GM23338 (cell line): ENCODE results near the gene LDHB. TPM values are rescaled to one million over a fixed set of nuclear protein-coding genes. Genes with fewer than 3 reads are reported as not detected.

Source experiments
- ATAC-seq: fragments of 200-7000 bp; cut with Tn5 transposase; 3 replicates; pipeline ENCODE4 v1.9.1; 2020
- DNase-seq: peaks from one replicate; pipeline ENCODE4 v3.0.0-alpha.2; 2015; ENCODE audit warnings: low spot score
- H2AFZ ChIP-seq: fragments of 200-600 bp; sonication (generic); 2 replicates; pipeline ENCODE4 v1.8.0; 2016; ENCODE audit warnings: antibody characterized with exemption, mild to moderate bottlenecking, moderate library complexity
- H3F3A ChIP-seq: fragments of 200-600 bp; sonication (generic); replicated peaks from 2 replicates; pipeline ENCODE4 v1.8.0; 2017; ENCODE audit warnings: antibody characterized with exemption, mixed run types, low read depth
- H3K27ac ChIP-seq: fragments of 200-600 bp; sonication (generic); 2 replicates; pipeline ENCODE4 v1.6.1; 2016; ENCODE audit warnings: low read depth
- H3K27me3 ChIP-seq: fragments of 200-600 bp; sonication (generic); 2 replicates; pipeline ENCODE4 v1.8.0; 2016; ENCODE audit warnings: mild to moderate bottlenecking, mixed run types, moderate library complexity; ENCODE audit not compliant: insufficient read depth
- H3K36me3 ChIP-seq: fragments of 200-600 bp; sonication (generic); 2 replicates; pipeline ENCODE4 v1.8.0; 2016; ENCODE audit warnings: mild to moderate bottlenecking; ENCODE audit not compliant: insufficient read depth
- H3K4me1 ChIP-seq: fragments of 200-600 bp; sonication (generic); 2 replicates; pipeline ENCODE4 v1.8.0; 2016; ENCODE audit warnings: mild to moderate bottlenecking, moderate library complexity; ENCODE audit not compliant: insufficient read depth
- H3K4me2 ChIP-seq: fragments of 200-600 bp; sonication (generic); 2 replicates; pipeline ENCODE4 v1.7.1; 2017; ENCODE audit warnings: mixed run types
- H3K4me3 ChIP-seq: fragments of 200-600 bp; sonication (generic); 2 replicates; pipeline ENCODE4 v1.6.1; 2016; ENCODE audit warnings: mixed run types
- H3K79me2 ChIP-seq: fragments of 200-600 bp; sonication (generic); replicated peaks from 2 replicates; pipeline ENCODE4 v1.8.0; 2017; ENCODE audit warnings: mild to moderate bottlenecking; ENCODE audit not compliant: insufficient read depth
- H3K9me2 ChIP-seq: fragments of 200-600 bp; sonication (generic); 2 replicates; pipeline ENCODE4 v1.8.0; 2017; ENCODE audit not compliant: insufficient read depth
- H4K20me1 ChIP-seq: fragments of 200-600 bp; sonication (generic); replicated peaks from 2 replicates; pipeline ENCODE4 v1.8.0; 2017; ENCODE audit warnings: mild to moderate bottlenecking; ENCODE audit not compliant: insufficient read depth
- H3K27ac Mint-ChIP-seq: 2 replicates; pipeline ENCODE4 v1.8.0; 2020; ENCODE audit warnings: inconsistent platforms, mild to moderate bottlenecking, moderate library complexity, mixed read lengths
- H3K27me3 Mint-ChIP-seq: 3 replicates; pipeline ENCODE4 v1.8.0; 2022; ENCODE audit warnings: low read depth, mild to moderate bottlenecking, moderate library complexity, mixed read lengths, inconsistent platforms; ENCODE audit not compliant: insufficient read depth, poor library complexity
- H3K36me3 Mint-ChIP-seq: 3 replicates; pipeline ENCODE4 v1.8.0; 2021; ENCODE audit warnings: low read depth, mild to moderate bottlenecking, inconsistent platforms, moderate library complexity, mixed read lengths
- H3K4me1 Mint-ChIP-seq: 3 replicates; pipeline ENCODE4 v1.8.0; 2020; ENCODE audit warnings: mild to moderate bottlenecking, inconsistent platforms, mixed read lengths
- H3K4me3 Mint-ChIP-seq: 3 replicates; pipeline ENCODE4 v1.8.0; 2021; ENCODE audit warnings: moderate library complexity, mild to moderate bottlenecking, inconsistent platforms, mixed read lengths
- H3K9me3 Mint-ChIP-seq: 3 replicates; pipeline ENCODE4 v1.8.0; 2020; ENCODE audit warnings: moderate library complexity, mild to moderate bottlenecking, inconsistent platforms, mixed read lengths
- CREB1 ChIP-seq: fragments of 250-450 bp; sonication (Bioruptor Pico); IDR thresholded peaks from 2 replicates; pipeline ENCODE4 v1.5.0; 2020; ENCODE audit warnings: low read depth, mild to moderate bottlenecking, moderate library complexity
- CTCF ChIP-seq, 2 experiments: fragments of 200-600 bp in 1 of 2; sonication (generic) in 1 of 2; conservative IDR thresholded peaks; 2 replicates each; pipeline versions ENCODE4 v1.5.1 to v1.6.1; 2016 to 2017; ENCODE audit warnings: antibody characterized with exemption in 2 of 2, low read depth in 2 of 2, mild to moderate bottlenecking in 2 of 2, moderate library complexity in 1 of 2
- ETS1 ChIP-seq: IDR thresholded peaks from 2 replicates; pipeline ENCODE4 v1.6.1; 2016; ENCODE audit warnings: antibody characterized with exemption
- EZH2 ChIP-seq: fragments of 200-600 bp; sonication (generic); IDR thresholded peaks from one replicate; pipeline ENCODE4 v1.8.0; 2017; ENCODE audit warnings: antibody characterized with exemption, mild to moderate bottlenecking, low read depth; ENCODE audit not compliant: unreplicated experiment
- EZH2phosphoT487 ChIP-seq: fragments of 200-600 bp; sonication (generic); IDR thresholded peaks from one replicate; pipeline ENCODE4 v1.8.1; 2018; ENCODE audit warnings: antibody characterized with exemption; ENCODE audit not compliant: unreplicated experiment
- JUNB ChIP-seq: IDR thresholded peaks from one replicate; pipeline ENCODE4 v1.6.1; 2016; ENCODE audit warnings: antibody characterized with exemption; ENCODE audit not compliant: unreplicated experiment
- NANOG ChIP-seq: IDR thresholded peaks from 2 replicates; pipeline ENCODE4 v1.6.1; 2016; ENCODE audit warnings: antibody characterized with exemption, borderline replicate concordance
- POLR2AphosphoS5 ChIP-seq: IDR thresholded peaks from 2 replicates; pipeline ENCODE4 v1.6.1; 2016; ENCODE audit warnings: antibody characterized with exemption, low read depth
- REST ChIP-seq: IDR thresholded peaks from one replicate; pipeline ENCODE4 v1.6.1; 2018; ENCODE audit warnings: antibody characterized with exemption; ENCODE audit not compliant: unreplicated experiment
- STAT1 ChIP-seq: IDR thresholded peaks from one replicate; pipeline ENCODE4 v1.6.1; 2016; ENCODE audit warnings: antibody characterized with exemption; ENCODE audit not compliant: unreplicated experiment
- ZNF114 ChIP-seq: fragments of 250-450 bp; sonication (Bioruptor Pico); IDR thresholded peaks from 2 replicates; pipeline ENCODE4 v1.5.0; 2020; ENCODE audit warnings: mild to moderate bottlenecking, moderate library complexity
- ZNF331 ChIP-seq: fragments of 250-450 bp; sonication (Bioruptor Pico); IDR thresholded peaks from 2 replicates; pipeline ENCODE4 v1.5.0; 2020; ENCODE audit warnings: low read depth, mild to moderate bottlenecking, moderate library complexity
- ZNF462 ChIP-seq: fragments of 250-450 bp; sonication (Bioruptor Pico); IDR thresholded peaks from 2 replicates; pipeline ENCODE4 v1.5.0; 2020; ENCODE audit warnings: mild to moderate bottlenecking, moderate library complexity
- polyA plus RNA-seq: library from polyadenylated mRNA; unstranded; fragments of >200 nt; fragmentation: Nextera tagmentation; extraction: Ambion mirVana; gene quantifications from 2 replicates; pipeline ENCODE4 v1.2.1, GENCODE V29; 2016
- total RNA-seq: library from RNA; depleted of rRNA; stranded (reverse); fragments of >200 nt; shearing (Covaris generic); gene quantifications from 2 replicates; pipeline ENCODE4 v1.2.3, GENCODE V29; 2014

Gene LDHB
- total and polyA plus RNA-seq, 2 experiments from 2014 or later = 1,537 to 1,990 TPM

GRCh38 chr12:21615431-21615830 lies 42.2 kb downstream of the LDHB start:
- no peaks in the 10 kb centered on the region for H3K36me3 Mint-ChIP-seq
- Histone ChIP-seq H3K36me3 (no peaks in the 10 kb centered on the region), H3K9me2 (no peaks in the 10 kb centered on the region), H3K4me3 (no peak overlapping the region), H3K27me3 (no peaks in the 10 kb centered on the region), H4K20me1 (no peaks in the 10 kb centered on the region), H3K79me2 (no peaks in the 10 kb centered on the region), H3K4me2 (no peak overlapping the region), H2AFZ (no peak overlapping the region), H3K4me1 (no peaks in the 10 kb centered on the region), H3K27ac (no peak overlapping the region), H3F3A (no peaks in the 10 kb centered on the region)
- no peaks in the 10 kb centered on the region for H3K4me1 Mint-ChIP-seq
- H3K27ac Mint-ChIP-seq = no peak overlapping the region
- H3K9me3 Mint-ChIP-seq = no peaks in the 10 kb centered on the region; the same call in 2 of the 3 replicates
- H3K27me3 Mint-ChIP-seq = no peaks in the 10 kb centered on the region
- no peak for ATAC-seq
- no peak for TF ChIP-seq CTCF (conservative IDR thresholded peaks at IDR 0.05; ENCODE audit: low read depth in 2 of 2)
- no peak for TF ChIP-seq STAT1
- TF ChIP-seq JUNB = no peak
- no peak for TF ChIP-seq EZH2phosphoT487
- no peak for TF ChIP-seq POLR2AphosphoS5
- no peak for TF ChIP-seq EZH2
- no peak for TF ChIP-seq ZNF114 (CRISPR knock-in tag)
- no peak for TF ChIP-seq CREB1 (CRISPR knock-in tag)
- no peak for TF ChIP-seq REST
- TF ChIP-seq NANOG = no peak
- TF ChIP-seq ZNF462 (CRISPR knock-in tag) = no peak
- TF ChIP-seq ZNF331 = no peak
- TF ChIP-seq ETS1 = no peak
- H3K4me3 Mint-ChIP-seq = no peak overlapping the region
- no peak for DNase-seq
